Measurements from ENCODE around the gene CASP2. TPM values are rescaled to one million over a fixed set of nuclear protein-coding genes. Genes with fewer than 3 reads are reported as not detected.

CASP2 gene
- polyA plus RNA-seq, 3 donors: 46.9 to 47.8 (median 47.4) TPM

Other genes starting within 250 kb of the CASP2 start
- gene OR6V1, start 236.0 kb upstream of the CASP2 start, polyA plus RNA-seq (ENCODE audit: insufficient read length in 3 of 3): not detected
- not detected for gene PIP, start 156.3 kb upstream of the CASP2 start, polyA plus RNA-seq (ENCODE audit: insufficient read length in 3 of 3)
- gene TAS2R39, start 104.9 kb upstream of the CASP2 start, polyA plus RNA-seq (ENCODE audit: insufficient read length in 3 of 3): not detected
- gene TAS2R40, start 66.3 kb upstream of the CASP2 start, polyA plus RNA-seq (ENCODE audit: insufficient read length in 3 of 3): not detected
- 100 to 1,000 TPM; 185 to 214 (median 196) TPM for gene GSTK1, start 24.9 kb upstream of the CASP2 start, polyA plus RNA-seq (ENCODE audit: insufficient read length in 3 of 3)
- 10 to 100 TPM; 51.9 to 70.4 (median 64.3) TPM for gene TMEM139, start 3.4 kb upstream of the CASP2 start, polyA plus RNA-seq (ENCODE audit: insufficient read length in 3 of 3)
- gene CLCN1, start 27.8 kb downstream of the CASP2 start, polyA plus RNA-seq (ENCODE audit: insufficient read length in 3 of 3): under 1 TPM in 2 of 3 donors, not detected in 1; 0.08 to 0.10 TPM
- gene FAM131B, start 74.4 kb downstream of the CASP2 start, polyA plus RNA-seq (ENCODE audit: insufficient read length in 3 of 3): 1 to 10 TPM; 1.5 to 2.6 (median 2.6) TPM
- 10 to 100 TPM; 57.8 to 66.2 (median 60.1) TPM for gene ZYX, start 93.0 kb downstream of the CASP2 start, polyA plus RNA-seq (ENCODE audit: insufficient read length in 3 of 3)
- gene EPHA1, start 120.5 kb downstream of the CASP2 start, polyA plus RNA-seq (ENCODE audit: insufficient read length in 3 of 3): 10 to 100 TPM; 15.7 to 19.1 (median 17.0) TPM
- gene TAS2R60, start 155.1 kb downstream of the CASP2 start, polyA plus RNA-seq (ENCODE audit: insufficient read length in 3 of 3): not detected
- not detected for gene TAS2R41, start 189.5 kb downstream of the CASP2 start, polyA plus RNA-seq (ENCODE audit: insufficient read length in 3 of 3)

Measured in right renal cortex interstitium (tissue), 3 donors.